Stromal cell of bone marrow (primary cell): ENCODE data around the gene CLOCK.

Source experiments
- DNase-seq: peaks from one replicate; pipeline ENCODE4 v3.0.0-alpha.2; 2012; ENCODE audit warnings: low read depth

The CLOCK gene

GRCh38 chr4:55416176-55416575 lies 130.5 kb downstream of the CLOCK start:
- no peak for DNase-seq

- no peak for DNase-seq
Observed at GRCh38 chr4:55411621-55412020, 135.1 kb downstream of the CLOCK start.

GRCh38 chr4:55410431-55410830 lies 136.3 kb downstream of the CLOCK start:
- DNase-seq = no peak

GRCh38 chr4:55409468-55410171 lies 137.1 kb downstream of the CLOCK start:
- DNase-seq = peak; percentile 35

- no peak for DNase-seq
Observed at GRCh38 chr4:55407764-55408163, 138.9 kb downstream of the CLOCK start.

GRCh38 chr4:55407119-55407518 lies 139.6 kb downstream of the CLOCK start:
- no peak for DNase-seq

- no peak for DNase-seq
Observed at GRCh38 chr4:55406545-55406944, 140.2 kb downstream of the CLOCK start.

- no peak for DNase-seq
Observed at GRCh38 chr4:55405073-55405472, 141.6 kb downstream of the CLOCK start.

- no peak for DNase-seq
Observed at GRCh38 chr4:55399581-55399980, 147.1 kb downstream of the CLOCK start.

GRCh38 chr4:55398966-55399365 lies 147.7 kb downstream of the CLOCK start:
- no peak for DNase-seq

- no peak for DNase-seq
Observed at GRCh38 chr4:55398461-55398860, 148.2 kb downstream of the CLOCK start.

- peak; percentile 52 for DNase-seq
Observed at GRCh38 chr4:55397520-55398321, 149.0 kb downstream of the CLOCK start.

GRCh38 chr4:55397126-55397436 lies 149.6 kb downstream of the CLOCK start:
- no peak for DNase-seq

GRCh38 chr4:55396308-55397125 lies 150.2 kb downstream of the CLOCK start:
- DNase-seq = peak; percentile 63

- peak; percentile 72 for DNase-seq
Observed at GRCh38 chr4:55395529-55396307, 151.0 kb downstream of the CLOCK start, which contains the start of gene TMEM165. Gene TMEM165, plus strand, starts transcription at chr4:55395957. Its CDS starts 233 bp downstream, at chr4:55396190.

GRCh38 chr4:55395218-55395528 lies 151.5 kb downstream of the CLOCK start:
- DNase-seq = no peak

- peak; percentile 52 for DNase-seq
Observed at GRCh38 chr4:55393461-55394320, 153.0 kb downstream of the CLOCK start.

GRCh38 chr4:55386840-55387239 lies 159.9 kb downstream of the CLOCK start:
- no peak for DNase-seq

- DNase-seq = no peak
Observed at GRCh38 chr4:55386073-55386472, 160.6 kb downstream of the CLOCK start.

- no peak for DNase-seq
Observed at GRCh38 chr4:55385201-55385649, 161.5 kb downstream of the CLOCK start.

GRCh38 chr4:55382488-55383003 lies 164.2 kb downstream of the CLOCK start:
- no peak for DNase-seq
